GM21825 (cell line): Measurements from ENCODE around the gene CLASP2.
"Not testable (repeated sequence)": the region's sequence is repeated elsewhere in the genome, so short reads cannot be mapped to it uniquely, and the experiment has no call there.

ENCODE experiments used
- ATAC-seq: cut with Tn5 transposase; IDR thresholded peaks from one replicate; pipeline ENCODE4 v1.9.1; 2021; ENCODE audit warnings: mild to moderate bottlenecking, moderate library complexity; ENCODE audit not compliant: unreplicated experiment

Gene CLASP2

GRCh38 chr3:33690341-33690740 lies 27.7 kb downstream of the CLASP2 start:
- ATAC-seq: no peak

DNA sequence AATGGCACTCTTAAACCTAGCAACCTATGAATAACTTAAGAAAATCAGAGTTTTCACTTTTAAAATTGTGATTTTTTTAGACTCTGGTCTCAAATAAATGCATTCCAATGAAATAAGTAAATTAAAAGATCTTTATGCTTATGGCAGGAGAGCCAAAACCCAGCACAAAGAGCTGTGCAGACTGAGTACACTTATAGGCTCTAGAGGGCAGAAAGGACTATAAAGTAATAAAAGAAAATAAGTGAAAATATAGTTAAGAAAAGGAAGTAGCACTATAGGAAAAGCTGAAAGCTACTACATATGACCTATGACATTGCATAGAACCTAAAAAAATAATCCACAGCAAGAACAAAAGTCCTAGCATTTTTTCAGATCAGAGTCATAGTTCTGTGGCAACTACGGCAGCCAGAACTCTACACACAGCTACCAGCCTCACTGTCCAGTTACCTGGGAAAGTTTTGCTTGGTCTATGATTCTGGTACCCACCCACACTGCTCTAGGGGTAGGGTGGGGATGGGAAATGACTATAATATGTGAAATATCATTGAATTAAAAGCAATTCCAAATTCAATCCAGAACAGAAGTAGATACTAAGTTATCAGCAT lies 30.5 kb downstream of the CLASP2 start:
- ATAC-seq: no peak

- ATAC-seq: no peak
Measured at GRCh38 chr3:33682770-33683169, 35.3 kb downstream of the CLASP2 start.

GRCh38 chr3:33681667-33682066 lies 36.4 kb downstream of the CLASP2 start:
- ATAC-seq: no peak

- ATAC-seq: no peak
Measured at GRCh38 chr3:33678073-33678472, 40.0 kb downstream of the CLASP2 start.

- ATAC-seq: not testable (repeated sequence)
Measured at GRCh38 chr3:33673436-33673835, 44.6 kb downstream of the CLASP2 start.

GRCh38 chr3:33668618-33669017 lies 49.4 kb downstream of the CLASP2 start:
- no peak for ATAC-seq

- no peak for ATAC-seq
Measured at GRCh38 chr3:33665294-33665693, 52.8 kb downstream of the CLASP2 start.

DNA sequence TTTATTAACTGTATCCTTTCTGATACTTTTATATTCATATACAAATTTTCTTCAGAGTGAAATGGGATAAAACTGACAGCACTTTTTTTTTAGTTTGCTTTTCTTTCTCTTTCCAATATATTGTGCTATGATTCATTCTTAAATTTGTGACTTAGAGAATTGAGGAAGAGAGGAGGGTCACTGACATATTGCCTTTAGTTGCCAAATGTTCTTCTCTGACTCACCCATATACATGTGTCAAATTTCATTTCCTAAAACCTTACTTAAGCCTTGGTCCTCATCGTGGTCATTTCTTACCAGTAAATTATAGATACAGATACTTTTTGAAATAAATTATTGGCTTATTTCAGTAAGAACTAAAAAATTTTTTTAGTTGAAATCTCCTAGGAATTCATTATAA lies 53.9 kb downstream of the CLASP2 start:
- ATAC-seq: no peak

- ATAC-seq: no peak
Measured at GRCh38 chr3:33663042-33663441, 55.0 kb downstream of the CLASP2 start.

DNA sequence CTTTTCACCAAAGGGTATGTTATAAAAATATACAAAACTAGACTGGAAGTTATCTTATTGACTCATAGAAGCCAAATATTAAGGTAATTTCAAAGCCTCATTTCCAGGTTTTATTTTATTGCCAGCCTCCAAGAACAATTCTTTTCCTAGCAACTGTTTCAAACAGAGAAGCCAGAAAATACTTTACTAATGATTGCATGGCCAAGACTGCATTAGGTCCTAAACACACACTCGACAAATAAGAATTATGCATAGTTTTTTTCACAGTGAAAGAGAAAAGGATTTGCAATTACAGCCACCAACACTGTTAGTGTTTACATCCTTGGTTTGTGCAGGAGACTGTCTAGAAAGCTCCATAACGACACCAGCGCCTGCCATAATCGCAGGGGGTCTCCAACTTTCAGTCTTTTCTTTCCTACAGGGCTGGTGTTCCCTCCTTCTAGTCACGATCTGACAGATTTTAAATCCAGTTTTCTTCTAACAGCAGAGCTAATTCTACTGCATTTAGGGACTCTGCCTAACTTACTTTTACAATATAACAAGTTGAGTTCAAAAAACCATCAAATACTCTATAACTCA lies 58.1 kb downstream of the CLASP2 start:
- no peak for ATAC-seq

DNA sequence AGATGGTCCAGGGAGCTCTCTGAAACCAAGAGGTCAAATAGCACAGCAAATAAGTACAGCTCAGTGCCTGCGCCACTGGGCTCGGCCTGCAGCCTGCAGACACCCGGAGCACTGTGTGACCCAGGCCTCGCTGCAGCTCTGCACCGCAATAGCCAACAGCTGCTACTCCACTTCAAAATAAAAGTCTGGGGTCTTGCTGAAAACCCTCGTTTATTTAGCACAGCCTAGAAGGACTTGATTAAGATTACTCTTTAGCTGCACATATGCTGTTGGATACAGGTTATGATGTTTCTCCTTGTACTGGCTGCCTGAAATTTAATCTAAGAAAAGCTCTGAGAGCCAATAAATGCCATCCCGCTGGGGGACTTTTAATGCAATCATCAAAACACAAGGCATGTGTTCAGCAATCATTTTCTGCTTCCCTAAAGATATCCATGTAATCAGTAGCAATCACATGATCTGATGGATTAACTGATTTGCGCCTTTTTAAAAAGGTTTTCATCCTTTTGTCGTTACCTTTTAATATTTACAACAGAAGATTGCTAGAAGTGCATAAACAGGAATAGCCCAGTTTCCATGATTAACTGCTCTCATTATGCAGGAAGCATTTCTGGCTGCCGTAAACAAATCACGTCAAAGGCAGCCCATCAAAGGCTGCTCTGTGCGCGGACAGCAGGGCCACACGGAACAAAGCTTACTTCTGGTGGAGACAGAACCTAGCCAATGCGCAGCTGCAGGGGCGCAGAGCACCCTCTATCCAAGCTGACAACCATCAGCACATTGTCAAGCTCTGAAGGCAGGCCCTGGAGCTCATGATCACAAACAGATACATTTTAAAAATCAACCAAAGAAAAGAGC lies 58.8 kb downstream of the CLASP2 start:
- ATAC-seq: peak; percentile 92

GRCh38 chr3:33658621-33658990 lies 59.4 kb downstream of the CLASP2 start:
- ATAC-seq: no peak

- ATAC-seq: no peak
Measured at GRCh38 chr3:33658039-33658438, 60.0 kb downstream of the CLASP2 start.

DNA sequence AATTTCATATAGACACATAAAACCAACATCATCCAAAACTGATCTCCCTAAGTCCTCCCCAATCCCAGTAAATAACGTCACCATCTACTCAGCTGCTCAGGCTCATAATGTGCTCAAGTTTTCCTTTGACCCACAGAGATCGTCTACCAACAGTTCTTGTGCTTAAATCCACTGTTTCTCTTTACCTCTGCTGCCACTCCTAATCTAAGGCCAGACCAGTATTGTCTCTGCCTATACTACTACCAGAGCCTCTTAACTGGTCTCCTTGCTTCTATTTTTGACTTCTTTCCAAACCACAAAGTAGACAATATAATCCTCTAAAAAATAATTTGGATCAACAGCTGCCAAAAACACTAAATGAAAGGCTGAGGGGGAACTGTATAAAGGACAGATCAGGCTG lies 65.3 kb downstream of the CLASP2 start:
- no peak for ATAC-seq

GRCh38 chr3:33651101-33651500 lies 67.0 kb downstream of the CLASP2 start:
- not testable (repeated sequence) for ATAC-seq

DNA sequence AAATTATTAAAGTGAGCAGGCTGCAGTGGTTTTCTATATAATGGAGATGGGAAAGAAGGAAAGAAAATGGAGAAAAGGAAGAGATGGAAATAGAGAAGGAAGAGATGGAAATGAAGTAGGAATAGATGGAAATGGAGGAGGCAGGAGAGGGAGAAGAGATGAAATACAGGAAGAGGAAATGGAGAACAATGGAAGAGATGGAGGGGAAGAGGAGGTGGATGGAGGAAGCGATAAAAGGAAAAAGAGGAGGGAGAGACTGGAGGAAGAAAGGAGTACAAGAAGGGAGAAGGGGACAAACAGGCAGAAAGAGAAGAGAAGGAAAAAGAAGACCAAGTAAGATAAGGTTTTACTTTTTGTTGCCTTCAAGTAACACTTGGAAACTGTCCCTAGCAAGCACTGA lies 67.6 kb downstream of the CLASP2 start:
- no peak for ATAC-seq

DNA sequence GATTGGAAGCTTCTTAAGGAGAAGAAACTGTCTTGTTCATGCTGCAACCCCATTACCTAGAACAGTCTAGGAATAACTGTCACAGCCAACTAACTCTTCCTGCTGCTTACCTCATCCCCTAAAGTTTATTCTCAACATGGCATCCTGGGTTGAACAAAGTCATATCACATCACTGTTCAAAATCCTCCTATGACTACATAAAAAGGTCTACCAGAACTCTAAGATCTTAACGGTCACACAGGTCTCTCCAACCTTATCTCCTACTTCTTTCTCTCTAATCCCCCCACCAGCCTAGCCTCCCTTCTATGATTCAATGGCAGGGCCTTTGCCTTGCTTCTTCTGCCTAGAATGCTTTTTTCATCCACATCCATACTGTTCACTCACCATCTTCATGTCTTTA lies 69.3 kb downstream of the CLASP2 start:
- no peak for ATAC-seq

- ATAC-seq: no peak
Measured at GRCh38 chr3:33646406-33646805, 71.6 kb downstream of the CLASP2 start.

GRCh38 chr3:33645060-33645647 lies 72.9 kb downstream of the CLASP2 start:
- no peak for ATAC-seq

GRCh38 chr3:33644582-33644981 lies 73.5 kb downstream of the CLASP2 start:
- ATAC-seq: no peak

- no peak for ATAC-seq
Measured at GRCh38 chr3:33642806-33643205, 75.2 kb downstream of the CLASP2 start.
